ENCODE measurements around the gene PRICKLE1.

PRICKLE1 gene

GRCh38 chr12:42446761-42447160 lies 142.8 kb downstream of the PRICKLE1 start:
- no peak for DNase-seq (ENCODE audit: low read depth)
- no peak for TF ChIP-seq CTCF (conservative IDR thresholded peaks at IDR 0.05; ENCODE audit: low read length)

GRCh38 chr12:42445891-42446290 lies 143.7 kb downstream of the PRICKLE1 start:
- H3K4me3 ChIP-seq (ENCODE audit: low read length) = no peak overlapping the region
- no peak for DNase-seq (ENCODE audit: low read depth)
- TF ChIP-seq CTCF (conservative IDR thresholded peaks at IDR 0.05; ENCODE audit: low read length) = no peak

More at GRCh38 chr12:42446761-42447160, 142.8 kb downstream of the PRICKLE1 start:
- H3K4me3 ChIP-seq (ENCODE audit: low read length) = no peak overlapping the region

GRCh38 chr12:42444192-42444943 lies 145.2 kb downstream of the PRICKLE1 start:
- no peak for DNase-seq (ENCODE audit: low read depth)
- no peak for TF ChIP-seq CTCF (conservative IDR thresholded peaks at IDR 0.05; ENCODE audit: low read length)
- H3K4me3 ChIP-seq (ENCODE audit: low read length) = no peak overlapping the region

GRCh38 chr12:42442888-42443287 lies 146.7 kb downstream of the PRICKLE1 start:
- DNase-seq (ENCODE audit: low read depth) = no peak
- TF ChIP-seq CTCF (conservative IDR thresholded peaks at IDR 0.05; ENCODE audit: low read length) = no peak

GRCh38 chr12:42442311-42442759 lies 147.2 kb downstream of the PRICKLE1 start:
- no peak for DNase-seq (ENCODE audit: low read depth)
- no peak for TF ChIP-seq CTCF (conservative IDR thresholded peaks at IDR 0.05; ENCODE audit: low read length)
- H3K4me3 ChIP-seq (ENCODE audit: low read length) = no peak overlapping the region

More at GRCh38 chr12:42442888-42443287, 146.7 kb downstream of the PRICKLE1 start:
- no peak overlapping the region for H3K4me3 ChIP-seq (ENCODE audit: low read length)

- no peak for TF ChIP-seq CTCF (conservative IDR thresholded peaks at IDR 0.05; ENCODE audit: low read length)
- H3K4me3 ChIP-seq (ENCODE audit: low read length) = no peak overlapping the region
- no peak for DNase-seq (ENCODE audit: low read depth)
These were observed 148.9 kb downstream of the PRICKLE1 start for GRCh38 chr12:42440608-42441007.

GRCh38 chr12:42432517-42433140 lies 156.9 kb downstream of the PRICKLE1 start:
- DNase-seq (ENCODE audit: low read depth) = no peak
- H3K4me3 ChIP-seq (ENCODE audit: low read length) = no peak overlapping the region
- TF ChIP-seq CTCF (conservative IDR thresholded peaks at IDR 0.05; ENCODE audit: low read length) = no peak
